ENCODE data around the gene OSGIN1. TPM values are rescaled to one million over a fixed set of nuclear protein-coding genes. Genes with fewer than 3 reads are reported as not detected.
A peak's percentile ranks its signal among the peaks of the same experiment; 100 is the strongest.

The OSGIN1 gene
- total RNA-seq, 1 donor from 2014 or later, result 3.7 TPM

GRCh38 chr16:83954577-83955016 lies 1.6 kb downstream of the OSGIN1 start:
- H3K4me3 ChIP-seq (ENCODE audit: low read depth, low read length), result peak overlapping the region; percentile 91
- no peak for TF ChIP-seq CTCF (conservative IDR thresholded peaks at IDR 0.05; ENCODE audit: low read depth, low read length)
- DNase-seq (ENCODE audit: low read depth), result no peak

- H3K4me3 ChIP-seq (ENCODE audit: low read depth, low read length), result no peak overlapping the region
- DNase-seq (ENCODE audit: low read depth), result no peak
- TF ChIP-seq CTCF (conservative IDR thresholded peaks at IDR 0.05; ENCODE audit: low read depth, low read length), result no peak
Observed at GRCh38 chr16:83955218-83956130, 2.4 kb downstream of the OSGIN1 start.

GRCh38 chr16:83956336-83957289 lies 3.6 kb downstream of the OSGIN1 start:
- DNase-seq (ENCODE audit: low read depth), result peak; percentile 1
- TF ChIP-seq CTCF (conservative IDR thresholded peaks at IDR 0.05; ENCODE audit: low read depth, low read length), result peak; percentile 88
- no peak overlapping the region for H3K4me3 ChIP-seq (ENCODE audit: low read depth, low read length)

GRCh38 chr16:83957296-83957855 lies 4.3 kb downstream of the OSGIN1 start:
- TF ChIP-seq CTCF (conservative IDR thresholded peaks at IDR 0.05; ENCODE audit: low read depth, low read length), result no peak
- DNase-seq (ENCODE audit: low read depth), result no peak

GRCh38 chr16:83958137-83958845 lies 5.3 kb downstream of the OSGIN1 start:
- no peak overlapping the region for H3K4me3 ChIP-seq (ENCODE audit: low read depth, low read length)
- no peak for DNase-seq (ENCODE audit: low read depth)
- no peak for TF ChIP-seq CTCF (conservative IDR thresholded peaks at IDR 0.05; ENCODE audit: low read depth, low read length)

More at GRCh38 chr16:83957296-83957855, 4.3 kb downstream of the OSGIN1 start:
- no peak overlapping the region for H3K4me3 ChIP-seq (ENCODE audit: low read depth, low read length)
